Osteocyte (in vitro differentiated cells): ENCODE results near the gene MESD. TPM values are rescaled to one million over a fixed set of nuclear protein-coding genes. Genes with fewer than 3 reads are reported as not detected.
A peak's percentile ranks its signal among the peaks of the same experiment; 100 is the strongest.

ENCODE experiments used
- DNase-seq: peaks from one replicate; pipeline ENCODE4 v3.0.0; 2021; ENCODE audit warnings: mixed read lengths; ENCODE audit not compliant: unreplicated experiment; ENCODE audit errors: extremely low spot score
- H3K27ac Mint-ChIP-seq: one replicate; pipeline ENCODE4 v1.8.0; 2021; ENCODE audit warnings: mild to moderate bottlenecking, mixed read lengths; ENCODE audit not compliant: unreplicated experiment
- H3K27me3 Mint-ChIP-seq: one replicate; pipeline ENCODE4 v1.8.0; 2021; ENCODE audit warnings: mixed read lengths; ENCODE audit not compliant: unreplicated experiment
- H3K36me3 Mint-ChIP-seq: one replicate; pipeline ENCODE4 v1.8.0; 2021; ENCODE audit warnings: mixed read lengths; ENCODE audit not compliant: unreplicated experiment
- H3K4me1 Mint-ChIP-seq: one replicate; pipeline ENCODE4 v1.8.0; 2021; ENCODE audit warnings: mixed read lengths; ENCODE audit not compliant: unreplicated experiment
- H3K4me3 Mint-ChIP-seq: one replicate; pipeline ENCODE4 v1.8.0; 2021; ENCODE audit warnings: mild to moderate bottlenecking, moderate library complexity, mixed read lengths; ENCODE audit not compliant: unreplicated experiment
- H3K9me3 Mint-ChIP-seq: one replicate; pipeline ENCODE4 v1.8.0; 2021; ENCODE audit warnings: mixed read lengths; ENCODE audit not compliant: unreplicated experiment
- total RNA-seq: library from RNA; stranded (reverse); gene quantifications from 2 replicates; pipeline ENCODE4 v1.2.1, GENCODE V29; 2021
- TF ChIP-seq, protein P1 (sequence below): fragments of 200-600 bp; sonication (generic); IDR thresholded peaks from 2 replicates; pipeline ENCODE4 v1.5.0; 2021; ENCODE audit warnings: antibody characterized with exemption, mild to moderate bottlenecking, moderate library complexity

The MESD gene
- total RNA-seq, 1 donor from 2014 or later = 25.3 TPM

GRCh38 chr15:80978685-80979329, 10.8 kb downstream of the MESD start:
- no peak for DNase-seq
- H3K36me3 Mint-ChIP-seq = peaks cover 26% of the 10 kb centered on the region
- no peaks in the 10 kb centered on the region for H3K27me3 Mint-ChIP-seq
- TF ChIP-seq, protein P1, sequence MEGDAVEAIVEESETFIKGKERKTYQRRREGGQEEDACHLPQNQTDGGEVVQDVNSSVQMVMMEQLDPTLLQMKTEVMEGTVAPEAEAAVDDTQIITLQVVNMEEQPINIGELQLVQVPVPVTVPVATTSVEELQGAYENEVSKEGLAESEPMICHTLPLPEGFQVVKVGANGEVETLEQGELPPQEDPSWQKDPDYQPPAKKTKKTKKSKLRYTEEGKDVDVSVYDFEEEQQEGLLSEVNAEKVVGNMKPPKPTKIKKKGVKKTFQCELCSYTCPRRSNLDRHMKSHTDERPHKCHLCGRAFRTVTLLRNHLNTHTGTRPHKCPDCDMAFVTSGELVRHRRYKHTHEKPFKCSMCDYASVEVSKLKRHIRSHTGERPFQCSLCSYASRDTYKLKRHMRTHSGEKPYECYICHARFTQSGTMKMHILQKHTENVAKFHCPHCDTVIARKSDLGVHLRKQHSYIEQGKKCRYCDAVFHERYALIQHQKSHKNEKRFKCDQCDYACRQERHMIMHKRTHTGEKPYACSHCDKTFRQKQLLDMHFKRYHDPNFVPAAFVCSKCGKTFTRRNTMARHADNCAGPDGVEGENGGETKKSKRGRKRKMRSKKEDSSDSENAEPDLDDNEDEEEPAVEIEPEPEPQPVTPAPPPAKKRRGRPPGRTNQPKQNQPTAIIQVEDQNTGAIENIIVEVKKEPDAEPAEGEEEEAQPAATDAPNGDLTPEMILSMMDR = no peak
- H3K4me1 Mint-ChIP-seq = peaks cover 39% of the 10 kb centered on the region
- H3K27ac Mint-ChIP-seq = peak overlapping the region; percentile 80
- H3K4me3 Mint-ChIP-seq = no peak overlapping the region
- H3K9me3 Mint-ChIP-seq = no peaks in the 10 kb centered on the region

- Mint-ChIP-seq H3K27me3 (no peaks in the 10 kb centered on the region), H3K4me1 (peaks cover 40% of the 10 kb centered on the region), H3K27ac (peak overlapping the region; percentile 80), H3K36me3 (peaks cover 26% of the 10 kb centered on the region), H3K4me3 (no peak overlapping the region), H3K9me3 (no peaks in the 10 kb centered on the region)
- no peak for DNase-seq
- TF ChIP-seq, protein P1 = peak; percentile 78
Measured at GRCh38 chr15:80977627-80978036, 12.0 kb downstream of the MESD start.

DNA sequence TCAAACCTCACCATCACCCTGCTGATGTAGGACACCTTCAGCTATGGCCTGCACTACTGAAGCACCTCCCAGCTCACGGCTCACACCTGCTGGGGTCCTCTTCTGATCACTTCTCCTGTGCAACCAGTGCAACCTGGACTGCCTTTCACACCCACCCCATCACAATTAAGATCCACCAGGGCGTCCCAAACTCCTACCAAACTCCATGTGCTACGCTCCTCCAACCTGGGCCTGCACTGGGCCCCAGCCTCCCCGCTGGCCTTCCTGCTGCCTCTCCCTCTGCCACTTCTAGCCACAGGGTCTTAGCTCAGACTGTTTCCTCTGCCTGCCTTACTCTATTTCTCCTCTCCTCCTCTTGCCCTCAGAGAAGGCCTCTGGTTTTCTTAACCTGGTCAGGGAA, 12.8 kb downstream of the MESD start:
- no peak for DNase-seq
- Mint-ChIP-seq H3K9me3 (no peaks in the 10 kb centered on the region), H3K4me1 (peaks cover 40% of the 10 kb centered on the region), H3K27ac (peak overlapping the region; percentile 43), H3K4me3 (no peak overlapping the region), H3K36me3 (peaks cover 29% of the 10 kb centered on the region), H3K27me3 (no peaks in the 10 kb centered on the region)
- TF ChIP-seq, protein P1 = no peak

DNA sequence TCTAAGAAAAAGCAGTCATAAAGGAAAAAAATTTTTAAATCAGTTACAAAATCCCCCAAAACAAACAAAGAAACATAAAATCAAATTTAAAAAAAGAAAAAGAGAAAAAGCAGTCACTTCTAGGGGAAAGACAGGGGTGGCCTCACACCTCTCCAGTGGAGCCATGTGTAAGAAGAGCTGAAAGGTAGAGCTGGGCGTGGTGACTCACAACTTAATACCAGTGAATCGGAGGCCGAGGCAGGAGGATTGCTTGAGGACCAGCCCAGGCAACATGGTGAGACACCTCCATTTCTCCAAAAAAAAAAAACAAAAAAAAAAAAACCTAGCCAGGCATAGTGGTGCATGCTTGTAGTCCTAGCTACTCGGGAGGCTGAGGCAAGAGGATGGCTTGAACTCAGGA, 14.7 kb downstream of the MESD start:
- Mint-ChIP-seq H3K9me3 (no peaks in the 10 kb centered on the region), H3K27me3 (no peaks in the 10 kb centered on the region), H3K4me1 (peaks cover 39% of the 10 kb centered on the region), H3K36me3 (peaks cover 21% of the 10 kb centered on the region), H3K27ac (no peak overlapping the region), H3K4me3 (no peak overlapping the region)
- TF ChIP-seq, protein P1 = no peak
- no peak for DNase-seq

DNA sequence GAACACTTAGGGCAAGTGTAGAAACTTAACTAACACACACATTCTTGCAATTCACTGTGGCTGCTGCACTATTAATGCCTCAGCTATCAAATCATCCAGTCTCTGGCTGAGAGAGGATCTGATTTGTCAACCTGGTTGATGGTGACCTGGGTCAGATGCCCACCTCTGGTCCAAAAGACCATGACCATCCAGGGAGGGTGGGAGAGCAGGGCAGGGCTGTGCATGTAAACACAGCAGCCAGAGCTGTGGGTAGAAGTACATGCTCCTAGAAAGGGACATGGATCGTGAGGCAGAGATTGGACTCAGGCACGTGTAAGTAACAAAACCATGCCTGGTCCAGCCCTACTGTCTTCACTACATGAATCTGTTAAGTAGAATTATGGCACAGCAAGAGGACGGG, 17.3 kb downstream of the MESD start:
- Mint-ChIP-seq H3K27me3 (no peaks in the 10 kb centered on the region), H3K36me3 (peaks cover 6% of the 10 kb centered on the region), H3K9me3 (no peaks in the 10 kb centered on the region), H3K4me1 (peaks cover 30% of the 10 kb centered on the region), H3K4me3 (no peak overlapping the region), H3K27ac (no peak overlapping the region)
- DNase-seq = no peak
- TF ChIP-seq, protein P1 = no peak
